Chondrocyte (in vitro differentiated cells): ENCODE measurements around the gene ARRDC2. TPM values are rescaled to one million over a fixed set of nuclear protein-coding genes. Genes with fewer than 3 reads are reported as not detected.

Source experiments
- DNase-seq: peaks from one replicate; pipeline ENCODE4 v3.0.0; 2021; ENCODE audit warnings: mixed read lengths, low spot score
- H3K27ac Mint-ChIP-seq: one replicate; pipeline ENCODE4 v1.8.0; 2021; ENCODE audit warnings: mild to moderate bottlenecking, moderate library complexity, mixed read lengths; ENCODE audit not compliant: unreplicated experiment
- H3K27me3 Mint-ChIP-seq: 2 replicates; pipeline ENCODE4 v1.8.0; 2021; ENCODE audit warnings: low read depth, mixed read lengths
- H3K36me3 Mint-ChIP-seq: 2 replicates; pipeline ENCODE4 v1.8.0; 2021; ENCODE audit warnings: low read depth, mixed read lengths
- H3K4me1 Mint-ChIP-seq: 2 replicates; pipeline ENCODE4 v1.8.0; 2021; ENCODE audit warnings: low read depth, mild to moderate bottlenecking, mixed read lengths
- H3K4me3 Mint-ChIP-seq: one replicate; pipeline ENCODE4 v1.8.0; 2021; ENCODE audit warnings: mild to moderate bottlenecking, moderate library complexity, mixed read lengths; ENCODE audit not compliant: unreplicated experiment
- H3K9me3 Mint-ChIP-seq: 2 replicates; pipeline ENCODE4 v1.8.0; 2021; ENCODE audit warnings: low read depth, mixed read lengths
- long read RNA-seq: library from polyadenylated mRNA; stranded (forward); transcript quantifications from one replicate; pipeline ENCODE4 v2.0.0, GENCODE V29; 2021
- total RNA-seq: library from RNA; stranded (reverse); gene quantifications from 3 replicates; pipeline ENCODE4 v1.2.1, GENCODE V29; 2021
- TF ChIP-seq, protein P1 (sequence below): fragments of 200-600 bp; sonication (generic); IDR thresholded peaks from 2 replicates; pipeline ENCODE4 v1.5.0; 2021; ENCODE audit warnings: antibody characterized with exemption, mild to moderate bottlenecking, moderate library complexity

Gene ARRDC2
- 12.2 to 19.8 TPM (median 17.8 TPM) in 3 replicates for total RNA-seq
- long read RNA-seq, transcript ARRDC2-202 (8 exons, 2,528 nt): major isoform, 33 of 55 reads
- long read RNA-seq, transcript ARRDC2-201 (8 exons, 2,503 nt): minor isoform, 10 of 55 reads
- long read RNA-seq, partial matches to known transcripts: 4 of 55 reads
- long read RNA-seq, other reads (novel, unspliced or antisense): 7 of 55 reads

DNA sequence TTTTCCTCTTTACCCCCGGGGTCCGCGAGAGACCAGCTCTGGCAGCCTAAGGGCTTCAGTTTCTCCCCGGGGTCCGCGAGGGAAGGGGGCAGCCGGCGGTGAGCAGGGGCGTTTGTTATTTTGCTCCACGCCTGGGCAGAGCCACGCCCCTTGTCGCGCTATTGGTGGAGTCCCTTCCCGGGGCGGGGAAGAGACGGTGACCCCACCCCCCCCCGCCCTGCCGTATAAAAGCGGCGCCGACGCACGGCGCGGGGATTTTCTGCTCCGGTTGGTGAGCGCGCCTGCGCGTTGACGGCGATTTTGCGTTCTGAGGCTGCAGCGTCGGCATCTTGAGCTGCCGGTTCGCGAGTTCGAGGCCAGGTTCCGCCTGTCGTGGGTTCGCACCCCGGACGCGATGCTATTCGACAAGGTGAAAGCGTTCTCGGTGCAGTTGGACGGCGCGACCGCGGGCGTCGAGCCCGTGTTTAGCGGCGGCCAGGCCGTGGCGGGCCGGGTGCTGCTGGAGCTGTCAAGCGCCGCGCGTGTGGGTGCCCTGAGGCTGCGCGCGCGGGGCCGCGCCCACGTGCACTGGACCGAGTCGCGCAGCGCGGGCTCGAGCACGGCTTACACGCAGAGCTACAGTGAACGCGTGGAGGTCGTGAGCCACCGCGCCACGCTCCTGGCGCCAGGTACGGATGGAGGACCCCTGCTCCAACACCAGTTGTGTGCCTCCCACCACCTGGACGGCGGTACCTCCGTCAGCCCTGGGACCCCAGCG is at the start of gene ARRDC2:
Gene ARRDC2 (plus strand): TSS at position 254 of the 757 bp plus-strand sequence. CDS start 141 bp downstream, at position 395.
- peaks cover 7% of the 10 kb centered on the region for H3K36me3 Mint-ChIP-seq
- no peaks in the 10 kb centered on the region for H3K27me3 Mint-ChIP-seq
- H3K9me3 Mint-ChIP-seq: no peaks in the 10 kb centered on the region
- peaks cover 21% of the 10 kb centered on the region for H3K4me1 Mint-ChIP-seq
- H3K27ac Mint-ChIP-seq: peak within 1 kb of the TSS; percentile 99
- TF ChIP-seq, protein P1, sequence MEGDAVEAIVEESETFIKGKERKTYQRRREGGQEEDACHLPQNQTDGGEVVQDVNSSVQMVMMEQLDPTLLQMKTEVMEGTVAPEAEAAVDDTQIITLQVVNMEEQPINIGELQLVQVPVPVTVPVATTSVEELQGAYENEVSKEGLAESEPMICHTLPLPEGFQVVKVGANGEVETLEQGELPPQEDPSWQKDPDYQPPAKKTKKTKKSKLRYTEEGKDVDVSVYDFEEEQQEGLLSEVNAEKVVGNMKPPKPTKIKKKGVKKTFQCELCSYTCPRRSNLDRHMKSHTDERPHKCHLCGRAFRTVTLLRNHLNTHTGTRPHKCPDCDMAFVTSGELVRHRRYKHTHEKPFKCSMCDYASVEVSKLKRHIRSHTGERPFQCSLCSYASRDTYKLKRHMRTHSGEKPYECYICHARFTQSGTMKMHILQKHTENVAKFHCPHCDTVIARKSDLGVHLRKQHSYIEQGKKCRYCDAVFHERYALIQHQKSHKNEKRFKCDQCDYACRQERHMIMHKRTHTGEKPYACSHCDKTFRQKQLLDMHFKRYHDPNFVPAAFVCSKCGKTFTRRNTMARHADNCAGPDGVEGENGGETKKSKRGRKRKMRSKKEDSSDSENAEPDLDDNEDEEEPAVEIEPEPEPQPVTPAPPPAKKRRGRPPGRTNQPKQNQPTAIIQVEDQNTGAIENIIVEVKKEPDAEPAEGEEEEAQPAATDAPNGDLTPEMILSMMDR: no peak
- no peak for DNase-seq
- peak within 1 kb of the TSS; percentile 94 for H3K4me3 Mint-ChIP-seq

- TF ChIP-seq, protein P1: no peak
- no peak for DNase-seq
- Mint-ChIP-seq H3K27ac (no peak overlapping the region), H3K27me3 (peaks cover 50% of the 10 kb centered on the region), H3K4me3 (no peak overlapping the region), H3K4me1 (peaks cover 8% of the 10 kb centered on the region), H3K36me3 (peaks cover 1% of the 10 kb centered on the region), H3K9me3 (no peaks in the 10 kb centered on the region)
These were observed 43.9 kb upstream of the ARRDC2 start for GRCh38 chr19:17963936-17964691.

DNA sequence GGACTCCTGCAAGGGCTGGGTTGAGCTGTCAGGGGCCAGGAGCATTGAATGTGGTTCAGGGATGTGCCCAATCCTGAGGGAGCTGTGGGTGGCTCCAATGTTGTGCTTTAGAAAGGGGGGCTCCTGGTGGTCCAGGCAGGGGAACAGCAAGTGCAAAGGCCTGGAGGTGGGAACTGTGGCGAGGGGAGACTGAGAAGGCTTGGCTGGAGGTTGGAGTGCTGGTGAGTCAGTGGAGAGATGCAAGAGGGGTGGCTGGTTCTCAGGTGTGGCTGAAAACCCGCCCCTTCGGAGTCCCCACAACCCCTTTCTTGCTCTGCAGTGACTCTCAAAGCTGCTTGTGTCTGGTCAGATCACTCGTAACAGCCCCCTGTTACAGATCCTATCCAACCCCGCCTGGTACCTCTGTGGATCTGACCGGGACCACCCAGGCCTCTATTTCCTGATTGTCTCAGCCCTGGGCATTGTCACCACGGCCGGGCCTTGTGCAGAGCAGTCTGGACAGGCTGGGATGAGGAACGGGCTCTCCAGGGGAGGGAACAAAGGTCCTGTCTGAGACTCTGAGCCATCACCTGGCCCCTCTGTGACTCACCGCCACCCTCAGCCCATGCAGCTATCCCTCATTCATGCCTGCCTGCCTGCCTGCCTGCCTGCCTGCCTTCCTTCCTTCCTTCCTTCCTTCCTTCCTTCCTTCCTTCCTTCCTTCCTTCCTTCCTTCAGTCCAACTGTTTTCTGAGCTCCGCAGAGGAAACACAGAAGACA is 42.4 kb upstream of the ARRDC2 start:
- H3K4me3 Mint-ChIP-seq: no peak overlapping the region
- DNase-seq: no peak
- H3K4me1 Mint-ChIP-seq: peaks cover 8% of the 10 kb centered on the region
- H3K27me3 Mint-ChIP-seq: peaks cover 50% of the 10 kb centered on the region
- no peaks in the 10 kb centered on the region for H3K9me3 Mint-ChIP-seq
- H3K36me3 Mint-ChIP-seq: peaks cover 1% of the 10 kb centered on the region
- H3K27ac Mint-ChIP-seq: no peak overlapping the region
- TF ChIP-seq, protein P1: no peak

- DNase-seq: no peak
- Mint-ChIP-seq H3K4me3 (no peak overlapping the region), H3K27ac (no peak overlapping the region), H3K27me3 (peaks cover 46% of the 10 kb centered on the region), H3K36me3 (peaks cover 1% of the 10 kb centered on the region), H3K9me3 (no peaks in the 10 kb centered on the region), H3K4me1 (peaks cover 8% of the 10 kb centered on the region)
- TF ChIP-seq, protein P1: no peak
These were observed 41.9 kb upstream of the ARRDC2 start for GRCh38 chr19:17966129-17966483.
